BJ (cell line): Measurements from ENCODE around the gene MKKS. TPM values are rescaled to one million over a fixed set of nuclear protein-coding genes. Genes with fewer than 3 reads are reported as not detected.
A peak's percentile ranks its signal among the peaks of the same experiment; 100 is the strongest.

Experiments
- CTCF ChIA-PET: fragments of 350-600 bp; formaldehyde crosslinking; extraction: SDS; loops from one replicate; lab custom pipeline; 2021; ENCODE audit warnings: antibody characterized with exemption, inconsistent platforms; lab: Yijun Ruan, JAX
- POLR2A ChIA-PET: fragments of 300-600 bp; sonication (Branson Sonifier 250); formaldehyde crosslinking; extraction: SDS; loops from one replicate; lab custom pipeline; 2021; ENCODE audit warnings: antibody characterized with exemption; lab: Charles Lee
- DNase-seq: peaks from one replicate; pipeline ENCODE4 v3.0.0-alpha.2; 2011; ENCODE audit warnings: low read depth
- H3K27me3 ChIP-seq: 2 replicates; pipeline ENCODE4 v1.6.0; 2011; ENCODE audit warnings: low read length; ENCODE audit not compliant: control insufficient read depth, insufficient read depth
- H3K36me3 ChIP-seq: 2 replicates; pipeline ENCODE4 v1.5.1; 2011; ENCODE audit warnings: low read length; ENCODE audit not compliant: control insufficient read depth, insufficient read depth
- H3K4me3 ChIP-seq: 2 replicates; pipeline ENCODE4 v1.5.1; 2011; ENCODE audit warnings: low read depth, mild to moderate bottlenecking, control low read depth, low read length
- polyA plus RNA-seq: library from polyadenylated mRNA; depleted of rRNA; stranded (reverse); fragments of >200 nt; gene quantifications from 2 replicates; pipeline ENCODE4 v1.2.3, GENCODE V29; 2011
- TF ChIP-seq, protein P1 (sequence below): IDR thresholded peaks from 2 replicates; pipeline ENCODE4 v1.5.1; 2011; ENCODE audit warnings: low read depth, mild to moderate bottlenecking, control low read depth, inconsistent platforms, low read length, moderate library complexity; ENCODE audit not compliant: insufficient read depth

Gene MKKS
- polyA plus RNA-seq, 1 experiment, result 8.0 TPM

DNA sequence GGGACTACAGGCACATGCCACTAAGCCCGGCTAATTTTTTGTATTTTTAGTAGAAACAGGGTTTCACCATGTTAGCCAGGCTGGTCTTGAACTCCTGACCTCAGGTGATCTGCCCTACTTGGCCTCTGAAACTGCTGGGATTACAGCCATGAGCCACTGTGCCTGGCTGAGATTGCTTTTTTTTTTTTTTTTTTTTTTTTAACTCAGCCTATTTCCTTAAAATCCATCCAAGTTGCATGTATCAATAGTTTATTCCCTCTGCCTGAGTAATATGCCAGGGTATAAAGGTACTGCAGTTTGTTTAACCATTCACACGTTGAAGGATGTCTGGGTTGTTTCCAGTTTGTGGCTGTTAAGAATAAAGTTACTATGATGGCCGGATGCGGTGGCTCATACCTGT lies 11.7 kb upstream of the MKKS start:
- Histone ChIP-seq H3K4me3 (no peak overlapping the region), H3K36me3 (no peaks in the 10 kb centered on the region), H3K27me3 (no peaks in the 10 kb centered on the region)
- TF ChIP-seq, protein P1, sequence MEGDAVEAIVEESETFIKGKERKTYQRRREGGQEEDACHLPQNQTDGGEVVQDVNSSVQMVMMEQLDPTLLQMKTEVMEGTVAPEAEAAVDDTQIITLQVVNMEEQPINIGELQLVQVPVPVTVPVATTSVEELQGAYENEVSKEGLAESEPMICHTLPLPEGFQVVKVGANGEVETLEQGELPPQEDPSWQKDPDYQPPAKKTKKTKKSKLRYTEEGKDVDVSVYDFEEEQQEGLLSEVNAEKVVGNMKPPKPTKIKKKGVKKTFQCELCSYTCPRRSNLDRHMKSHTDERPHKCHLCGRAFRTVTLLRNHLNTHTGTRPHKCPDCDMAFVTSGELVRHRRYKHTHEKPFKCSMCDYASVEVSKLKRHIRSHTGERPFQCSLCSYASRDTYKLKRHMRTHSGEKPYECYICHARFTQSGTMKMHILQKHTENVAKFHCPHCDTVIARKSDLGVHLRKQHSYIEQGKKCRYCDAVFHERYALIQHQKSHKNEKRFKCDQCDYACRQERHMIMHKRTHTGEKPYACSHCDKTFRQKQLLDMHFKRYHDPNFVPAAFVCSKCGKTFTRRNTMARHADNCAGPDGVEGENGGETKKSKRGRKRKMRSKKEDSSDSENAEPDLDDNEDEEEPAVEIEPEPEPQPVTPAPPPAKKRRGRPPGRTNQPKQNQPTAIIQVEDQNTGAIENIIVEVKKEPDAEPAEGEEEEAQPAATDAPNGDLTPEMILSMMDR, result no peak
- ChIA-PET POLR2A (no interaction called here), CTCF (no interaction called here)
- no peak for DNase-seq

DNA sequence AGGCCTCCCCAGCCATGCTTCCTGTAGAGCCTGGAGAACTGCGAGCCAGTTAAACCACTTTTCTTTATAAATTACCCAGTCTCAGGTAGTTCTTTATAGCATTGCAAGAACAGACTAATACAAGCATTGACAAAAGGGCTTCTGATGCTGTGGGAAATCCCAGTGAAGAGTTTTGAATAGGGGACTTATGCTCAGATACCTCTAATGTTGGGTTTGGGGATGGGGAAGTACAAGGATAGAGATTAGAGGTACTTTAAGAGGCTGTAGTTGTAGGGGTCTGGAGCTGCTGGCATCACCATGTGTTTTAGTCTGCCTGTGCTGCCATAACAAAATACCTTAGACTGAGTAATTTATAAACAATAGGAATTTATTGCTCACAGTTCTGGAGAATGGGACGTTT lies 9.9 kb upstream of the MKKS start:
- no peaks in the 10 kb centered on the region for H3K27me3 ChIP-seq
- ChIA-PET POLR2A (no interaction called here), CTCF (no interaction called here)
- no peak for DNase-seq
- TF ChIP-seq, protein P1, result no peak
- no peak overlapping the region for H3K4me3 ChIP-seq
- H3K36me3 ChIP-seq, result no peaks in the 10 kb centered on the region

DNA sequence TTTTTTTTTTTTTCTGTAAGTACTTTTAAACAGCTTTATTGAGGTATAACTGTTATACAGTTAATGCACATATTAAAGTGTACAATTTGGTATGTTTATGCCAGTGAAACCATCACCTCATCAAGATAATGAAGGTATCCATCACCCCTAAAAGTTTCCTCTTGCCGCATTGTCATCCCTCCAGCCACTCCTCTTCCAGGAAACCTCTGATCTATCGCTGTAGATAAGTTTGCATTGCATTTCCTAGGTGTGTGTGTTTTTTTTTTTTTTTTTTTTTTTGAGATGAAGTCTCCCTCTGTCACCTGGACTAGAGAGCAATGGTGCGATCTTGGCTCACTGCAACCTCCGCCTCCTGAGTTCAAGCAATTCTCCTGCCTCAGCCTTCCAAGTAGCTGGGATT lies 4.2 kb upstream of the MKKS start:
- CTCF ChIA-PET, result no interaction called here
- H3K4me3 ChIP-seq, result no peak overlapping the region
- TF ChIP-seq, protein P1, result no peak
- H3K36me3 ChIP-seq, result no peaks in the 10 kb centered on the region
- POLR2A ChIA-PET, result interaction anchor here (0.5 kb wide), 1 partner anchor 15 kb away, joined by 6 read pairs; no protein-coding TSS in a partner anchor
- no peak for DNase-seq
- no peaks in the 10 kb centered on the region for H3K27me3 ChIP-seq

DNA sequence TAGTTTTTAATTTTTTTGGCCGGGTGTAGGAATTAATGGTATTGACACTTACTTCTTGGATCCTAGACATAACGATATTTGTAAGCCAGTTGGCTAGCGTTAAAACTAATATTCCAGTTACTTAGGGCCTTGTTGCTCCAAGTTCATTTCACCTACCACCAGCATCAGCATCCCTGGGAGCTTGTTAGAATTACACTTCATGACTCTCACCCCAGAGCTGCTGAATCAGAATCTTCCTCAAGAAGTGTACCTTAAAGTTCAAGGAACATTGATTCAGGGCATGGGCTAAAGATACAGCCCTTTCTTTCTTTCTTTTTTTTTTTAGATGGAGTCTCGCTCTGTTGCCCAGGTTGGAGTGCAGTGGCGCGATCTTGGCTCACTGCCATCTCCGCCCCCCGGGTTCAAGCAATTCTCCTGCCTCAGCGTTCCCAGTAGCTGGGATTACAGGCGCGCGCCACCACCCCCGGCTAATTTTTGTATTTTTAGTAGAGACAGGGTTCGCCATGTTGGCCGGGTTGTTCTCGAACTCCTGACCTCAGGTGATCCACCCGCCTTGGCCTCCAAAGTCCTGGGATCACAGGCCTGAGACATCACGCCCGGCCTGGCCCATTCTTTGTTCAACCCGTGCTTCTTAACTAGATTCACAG lies 2.2 kb upstream of the MKKS start:
- TF ChIP-seq, protein P1, result no peak
- ChIA-PET POLR2A (no interaction called here), CTCF (interaction anchor here (0.7 kb wide), 1 partner anchor 458 kb away, joined by 3 read pairs; no protein-coding TSS in a partner anchor)
- no peak overlapping the region for H3K4me3 ChIP-seq
- no peak for DNase-seq
- H3K27me3 ChIP-seq, result no peaks in the 10 kb centered on the region
- H3K36me3 ChIP-seq, result no peaks in the 10 kb centered on the region

DNA sequence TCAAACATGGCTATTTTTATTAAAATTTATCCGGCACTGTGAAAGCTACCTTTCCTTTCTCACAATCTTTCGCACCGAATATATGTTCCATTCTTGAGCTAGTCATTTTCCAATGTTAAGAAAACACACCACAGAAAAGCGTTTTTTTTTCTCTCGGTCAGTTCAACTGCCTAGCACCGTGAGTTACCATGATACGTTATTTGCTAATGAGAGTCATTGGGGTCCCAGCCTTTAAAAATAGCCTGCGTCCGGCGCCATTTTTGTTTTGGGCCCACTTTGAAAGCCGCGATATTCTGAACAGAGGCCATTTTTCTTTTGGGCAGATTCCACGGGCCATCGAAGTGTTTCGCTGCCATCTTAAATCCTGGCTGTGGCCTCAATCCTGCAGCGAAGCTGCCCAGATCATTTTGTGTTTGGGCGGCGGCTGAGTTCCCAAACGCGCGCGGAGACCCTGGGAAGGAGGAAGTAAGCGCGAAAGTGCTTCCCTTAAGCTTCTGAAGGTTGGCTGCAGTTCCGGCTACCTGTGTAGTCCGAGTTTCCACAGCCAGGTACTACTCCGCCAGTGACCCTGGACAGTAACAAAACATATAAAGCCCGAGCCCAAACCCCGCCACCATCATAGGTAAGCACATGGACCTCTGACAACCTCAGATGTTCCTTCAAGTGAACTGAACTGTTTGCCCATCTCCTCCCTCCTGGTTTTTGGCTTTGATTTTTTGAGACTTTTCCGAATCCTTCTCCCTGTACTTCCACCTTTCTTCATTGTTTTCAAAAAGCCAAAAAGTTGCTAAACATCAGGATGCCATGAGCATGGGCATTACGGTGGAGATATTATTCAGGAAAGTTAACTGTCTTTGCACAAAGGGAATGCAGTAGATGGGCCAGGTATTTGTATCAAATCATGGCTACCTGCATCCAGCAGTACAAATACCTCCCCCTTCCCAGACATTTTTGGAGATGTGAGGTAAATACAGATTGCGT lies 1.1 kb upstream of the MKKS start, which contains the start of gene SLX4IP:
SLX4IP (plus strand) TSS at position 474 of the 981 bp plus-strand sequence. CDS start 22,900 bp downstream, outside the sequence.
- TF ChIP-seq, protein P1, result no peak
- ChIA-PET POLR2A (no interaction called here), CTCF (interaction anchor here (0.9 to 2.4 kb wide), 5 partner anchors 102 to 1109 kb away, joined by 3 to 15 read pairs (median 4); no protein-coding TSS in a partner anchor)
- peak; percentile 78 for DNase-seq
- Histone ChIP-seq H3K27me3 (no peaks in the 10 kb centered on the region), H3K4me3 (peak within 1 kb of the TSS; percentile 98), H3K36me3 (no peaks in the 10 kb centered on the region)
